ENCODE results near the gene SNAPC1. TPM values are rescaled to one million over a fixed set of nuclear protein-coding genes. Genes with fewer than 3 reads are reported as not detected.

SNAPC1 gene
- total RNA-seq, 4 donors from 2014 or later = 1.7 to 9.9 (median 3.0) TPM

- H3K9me3 ChIP-seq = no peaks in the 10 kb centered on the region
- TF ChIP-seq CTCF (IDR thresholded peaks at IDR 0.05) (no peak), POLR2A (IDR thresholded peaks at IDR 0.05) (no peak)
- H3K36me3 ChIP-seq = no peaks in the 10 kb centered on the region
- H3K27me3 ChIP-seq = no peaks in the 10 kb centered on the region
- H3K4me3 ChIP-seq = no peak overlapping the region
- DNase-seq = no peak
- H3K27ac ChIP-seq = no peak overlapping the region
- no peaks in the 10 kb centered on the region for H3K4me1 ChIP-seq
Measured at GRCh38 chr14:61841145-61841544, 78.9 kb downstream of the SNAPC1 start.

Other genes with a start within 250 kb of the SNAPC1 start
- 100 to 1,000 TPM in 1 of 4 donors, 10 to 100 TPM in 3; 52.1 to 160 (median 71.1) TPM for gene HIF1A, start 66.9 kb upstream of the SNAPC1 start, total RNA-seq
- gene SYT16, start 50.3 kb downstream of the SNAPC1 start, total RNA-seq = under 1 TPM in 1 of 4 donors, not detected in 3; under 0.01 TPM

All from Peyer's patch (tissue), 4 donors.